Lower lobe of right lung (tissue), 2 donors: ENCODE results near the gene CELF6. TPM values are rescaled to one million over a fixed set of nuclear protein-coding genes. Genes with fewer than 3 reads are reported as not detected.
A peak's percentile ranks its signal among the peaks of the same experiment; 100 is the strongest.

Experiments
- ATAC-seq, 2 donors: fragments of 200-7000 bp; cut with Tn5 transposase; one replicate each; pipeline ENCODE4 v1.9.1; 2020 to 2022; ENCODE audit warnings: mild to moderate bottlenecking in 2 of 2, moderate library complexity in 2 of 2
- DNase-seq: peaks from one replicate; pipeline ENCODE4 v3.0.0-alpha.2; 2020
- H3K27ac ChIP-seq: fragments of 200-600 bp; one replicate; pipeline ENCODE4 v1.8.0; 2022
- H3K27me3 ChIP-seq: fragments of 200-600 bp; one replicate; pipeline ENCODE4 v1.8.0; 2022; ENCODE audit warnings: low read depth
- H3K36me3 ChIP-seq: fragments of 200-600 bp; one replicate; pipeline ENCODE4 v1.8.0; 2022; ENCODE audit warnings: mild to moderate bottlenecking
- H3K4me1 ChIP-seq: fragments of 200-600 bp; one replicate; pipeline ENCODE4 v1.8.0; 2022
- H3K4me3 ChIP-seq: fragments of 200-600 bp; one replicate; pipeline ENCODE4 v1.8.0; 2022; ENCODE audit warnings: mild to moderate bottlenecking
- H3K9me3 ChIP-seq: fragments of 200-600 bp; one replicate; pipeline ENCODE4 v1.8.0; 2022
- CTCF ChIP-seq: fragments of 200-600 bp; IDR thresholded peaks from one replicate; pipeline ENCODE4 v1.8.0; 2022; ENCODE audit warnings: antibody characterized with exemption, mild to moderate bottlenecking
- intact Hi-C: fragments of 100-400 bp; cut with DNase I; formaldehyde crosslinking; loops from one replicate; pipeline ENCODE4 v1.11.0; 2022
- total RNA-seq: library from RNA; stranded (reverse); fragmentation: NEBNext Ultra II Directional; extraction: Animal tissue kit (Norgen Biotek cat#: 25700); gene quantifications from one replicate; pipeline ENCODE4 v1.2.1, GENCODE V29; 2021
- donor health status: DM: no; HTN: yes; CAD: no; lungs with severe emphysema.

CELF6 gene
- total RNA-seq, 1 donor from 2014 or later, result 5.7 TPM

- peaks cover 9% of the 10 kb centered on the region for H3K4me1 ChIP-seq
- no peak for TF ChIP-seq CTCF
- no peaks in the 10 kb centered on the region for H3K9me3 ChIP-seq
- no peak overlapping the region for H3K27ac ChIP-seq
- intact Hi-C loops, result no loop called here
- peaks cover 40% of the 10 kb centered on the region for H3K36me3 ChIP-seq
- DNase-seq, result no peak
- no peak for ATAC-seq
- H3K27me3 ChIP-seq, result no peaks in the 10 kb centered on the region
- no peak overlapping the region for H3K4me3 ChIP-seq
Observed at GRCh38 chr15:72238586-72238985, 81.4 kb downstream of the CELF6 start.

- no peak for ATAC-seq
- H3K27me3 ChIP-seq, result no peaks in the 10 kb centered on the region
- no peak for DNase-seq
- H3K4me3 ChIP-seq, result no peak overlapping the region
- H3K27ac ChIP-seq, result no peak overlapping the region
- no peaks in the 10 kb centered on the region for H3K9me3 ChIP-seq
- intact Hi-C loops, result no loop called here
- peaks cover 32% of the 10 kb centered on the region for H3K36me3 ChIP-seq
- peaks cover 12% of the 10 kb centered on the region for H3K4me1 ChIP-seq
- no peak for TF ChIP-seq CTCF
Observed at GRCh38 chr15:72237853-72238224, 82.1 kb downstream of the CELF6 start.

- no peak overlapping the region for H3K4me3 ChIP-seq
- peaks cover 18% of the 10 kb centered on the region for H3K4me1 ChIP-seq
- H3K9me3 ChIP-seq, result no peaks in the 10 kb centered on the region
- ATAC-seq (peak; percentile 73 to 86), DNase-seq (peak; percentile 58)
- TF ChIP-seq CTCF, result no peak
- H3K27ac ChIP-seq, result no peak overlapping the region
- intact Hi-C loops, result no loop called here
- H3K36me3 ChIP-seq, result peaks cover 26% of the 10 kb centered on the region
- H3K27me3 ChIP-seq, result no peaks in the 10 kb centered on the region
Observed at GRCh38 chr15:72237029-72237852, 82.7 kb downstream of the CELF6 start.

- ATAC-seq, result no peak
- peaks cover 19% of the 10 kb centered on the region for H3K36me3 ChIP-seq
- TF ChIP-seq CTCF, result no peak
- no peak overlapping the region for H3K4me3 ChIP-seq
- no peaks in the 10 kb centered on the region for H3K9me3 ChIP-seq
- intact Hi-C loops, result no loop called here
- peaks cover 25% of the 10 kb centered on the region for H3K4me1 ChIP-seq
- H3K27me3 ChIP-seq, result no peaks in the 10 kb centered on the region
- DNase-seq, result no peak
- H3K27ac ChIP-seq, result no peak overlapping the region
Observed at GRCh38 chr15:72236381-72237003, 83.5 kb downstream of the CELF6 start.

GRCh38 chr15:72235298-72235697 is 84.7 kb downstream of the CELF6 start:
- intact Hi-C loops, result no loop called here
- H3K27ac ChIP-seq, result no peak overlapping the region

More at GRCh38 chr15:72235298-72235697, 84.7 kb downstream of the CELF6 start:
- H3K36me3 ChIP-seq, result peaks cover 7% of the 10 kb centered on the region
- TF ChIP-seq CTCF, result no peak
- H3K4me1 ChIP-seq, result peaks cover 25% of the 10 kb centered on the region
- no peaks in the 10 kb centered on the region for H3K9me3 ChIP-seq
- H3K4me3 ChIP-seq, result no peak overlapping the region
- DNase-seq (no peak), ATAC-seq (no peak)
- H3K27me3 ChIP-seq, result no peaks in the 10 kb centered on the region

Other genes starting within 250 kb of the CELF6 start
- gene MYO9A, start 202.0 kb downstream of the CELF6 start, total RNA-seq, result 73.8 TPM
- gene SENP8, start 201.8 kb downstream of the CELF6 start, total RNA-seq, result 3.6 TPM
- gene GRAMD2A, start 122.4 kb downstream of the CELF6 start, total RNA-seq, result 29.3 TPM
- gene PKM, start 89.0 kb downstream of the CELF6 start, total RNA-seq, result 443 TPM
- 72.2 TPM for gene PARP6, start 47.6 kb downstream of the CELF6 start, total RNA-seq
- 219 TPM for gene HEXA, start 55.9 kb upstream of the CELF6 start, total RNA-seq
- gene TMEM202, start 78.1 kb upstream of the CELF6 start, total RNA-seq, result not detected
- 149 TPM for gene ARIH1, start 154.2 kb upstream of the CELF6 start, total RNA-seq